ENCODE measurements around the gene XPA. TPM values are rescaled to one million over a fixed set of nuclear protein-coding genes. Genes with fewer than 3 reads are reported as not detected.

Gene XPA
- total and polyA plus RNA-seq, 2 of the 13 experiments (the other 11 are each of a cell fraction or from before 2014, with no cell fraction given), result 2.3 to 15.2 TPM

- ChIA-PET CTCF (ENCODE audit: low intra/inter-chr PET ratio, low total read pairs) (no interaction called here), POLR2A (no interaction called here)
- DNase-seq (ENCODE audit: low spot score) (no peak), FAIRE-seq (no peak), ATAC-seq (no peak)
- Histone ChIP-seq H2AFZ (ENCODE audit: low read length) (no peak overlapping the region), H3K27me3 (ENCODE audit: control insufficient read depth in 1 of 2, insufficient read depth in 2 of 2, low read length in 2 of 2) (no peaks in the 10 kb centered on the region), H4K20me1 (ENCODE audit: insufficient read depth, low read length) (no peaks in the 10 kb centered on the region), H3K4me1 (ENCODE audit: insufficient read depth, low read length) (peaks cover 8% of the 10 kb centered on the region), H3K9me3 (ENCODE audit: low read length) (no peaks in the 10 kb centered on the region), H3K79me2 (ENCODE audit: insufficient read depth, low read length) (no peaks in the 10 kb centered on the region), H3K4me2 (ENCODE audit: low read depth, low read length) (no peak overlapping the region), H3K4me3 (replicated peaks in 1 of 3; ENCODE audit: insufficient read depth in 1 of 3, low read depth in 2 of 3, low read length in 3 of 3) (no peak overlapping the region), H3K27ac (ENCODE audit: extremely low read length, insufficient read depth, low read length) (no peak overlapping the region), H3K9ac (ENCODE audit: insufficient read depth, low read depth, low read length) (no peak overlapping the region), H3K36me3 (replicated peaks in 1 of 2; ENCODE audit: control insufficient read depth in 1 of 2, insufficient read depth in 2 of 2, low read length in 2 of 2) (peaks cover 17 to 71% of the 10 kb centered on the region in 2 experiments)
- in situ Hi-C loops (cut with HindIII; ENCODE audit: extremely low pct_ligation_motif_present, low pct_unique_long_range_greater_than_20kb), result no loop called here
- TF ChIP-seq, protein P1, sequence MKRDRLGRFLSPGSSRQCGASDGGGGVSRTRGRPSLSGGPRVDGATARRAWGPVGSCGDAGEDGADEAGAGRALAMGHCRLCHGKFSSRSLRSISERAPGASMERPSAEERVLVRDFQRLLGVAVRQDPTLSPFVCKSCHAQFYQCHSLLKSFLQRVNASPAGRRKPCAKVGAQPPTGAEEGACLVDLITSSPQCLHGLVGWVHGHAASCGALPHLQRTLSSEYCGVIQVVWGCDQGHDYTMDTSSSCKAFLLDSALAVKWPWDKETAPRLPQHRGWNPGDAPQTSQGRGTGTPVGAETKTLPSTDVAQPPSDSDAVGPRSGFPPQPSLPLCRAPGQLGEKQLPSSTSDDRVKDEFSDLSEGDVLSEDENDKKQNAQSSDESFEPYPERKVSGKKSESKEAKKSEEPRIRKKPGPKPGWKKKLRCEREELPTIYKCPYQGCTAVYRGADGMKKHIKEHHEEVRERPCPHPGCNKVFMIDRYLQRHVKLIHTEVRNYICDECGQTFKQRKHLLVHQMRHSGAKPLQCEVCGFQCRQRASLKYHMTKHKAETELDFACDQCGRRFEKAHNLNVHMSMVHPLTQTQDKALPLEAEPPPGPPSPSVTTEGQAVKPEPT (CRISPR knock-in tag; IDR thresholded peaks at IDR 0.05; ENCODE audit: low read depth), result no peak
- TF ChIP-seq, protein P2, sequence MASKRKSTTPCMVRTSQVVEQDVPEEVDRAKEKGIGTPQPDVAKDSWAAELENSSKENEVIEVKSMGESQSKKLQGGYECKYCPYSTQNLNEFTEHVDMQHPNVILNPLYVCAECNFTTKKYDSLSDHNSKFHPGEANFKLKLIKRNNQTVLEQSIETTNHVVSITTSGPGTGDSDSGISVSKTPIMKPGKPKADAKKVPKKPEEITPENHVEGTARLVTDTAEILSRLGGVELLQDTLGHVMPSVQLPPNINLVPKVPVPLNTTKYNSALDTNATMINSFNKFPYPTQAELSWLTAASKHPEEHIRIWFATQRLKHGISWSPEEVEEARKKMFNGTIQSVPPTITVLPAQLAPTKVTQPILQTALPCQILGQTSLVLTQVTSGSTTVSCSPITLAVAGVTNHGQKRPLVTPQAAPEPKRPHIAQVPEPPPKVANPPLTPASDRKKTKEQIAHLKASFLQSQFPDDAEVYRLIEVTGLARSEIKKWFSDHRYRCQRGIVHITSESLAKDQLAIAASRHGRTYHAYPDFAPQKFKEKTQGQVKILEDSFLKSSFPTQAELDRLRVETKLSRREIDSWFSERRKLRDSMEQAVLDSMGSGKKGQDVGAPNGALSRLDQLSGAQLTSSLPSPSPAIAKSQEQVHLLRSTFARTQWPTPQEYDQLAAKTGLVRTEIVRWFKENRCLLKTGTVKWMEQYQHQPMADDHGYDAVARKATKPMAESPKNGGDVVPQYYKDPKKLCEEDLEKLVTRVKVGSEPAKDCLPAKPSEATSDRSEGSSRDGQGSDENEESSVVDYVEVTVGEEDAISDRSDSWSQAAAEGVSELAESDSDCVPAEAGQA (IDR thresholded peaks at IDR 0.05; ENCODE audit: low read depth), result no peak
- TF ChIP-seq, protein P2 (CRISPR knock-in tag; IDR thresholded peaks at IDR 0.05; ENCODE audit: borderline replicate concordance), result no peak
- no peak for TF ChIP-seq ZFP90 (CRISPR knock-in tag; IDR thresholded peaks at IDR 0.05; ENCODE audit: borderline replicate concordance)
- no peak for TF ChIP-seq ZBTB7A (CRISPR knock-in tag; IDR thresholded peaks at IDR 0.05)
- TF ChIP-seq ZBTB3 (CRISPR knock-in tag; IDR thresholded peaks at IDR 0.05; ENCODE audit: borderline replicate concordance, low read depth), result no peak
- TF ChIP-seq ZBTB38 (CRISPR knock-in tag; IDR thresholded peaks at IDR 0.05), result no peak
- no peak for TF ChIP-seq AHR (CRISPR knock-in tag; IDR thresholded peaks at IDR 0.05)
- no peak for TF ChIP-seq HOXA9 (CRISPR knock-in tag; IDR thresholded peaks at IDR 0.05; ENCODE audit: borderline replicate concordance)
- no peak for TF ChIP-seq ZNF672 (CRISPR knock-in tag; IDR thresholded peaks at IDR 0.05)
- TF ChIP-seq, protein P3, sequence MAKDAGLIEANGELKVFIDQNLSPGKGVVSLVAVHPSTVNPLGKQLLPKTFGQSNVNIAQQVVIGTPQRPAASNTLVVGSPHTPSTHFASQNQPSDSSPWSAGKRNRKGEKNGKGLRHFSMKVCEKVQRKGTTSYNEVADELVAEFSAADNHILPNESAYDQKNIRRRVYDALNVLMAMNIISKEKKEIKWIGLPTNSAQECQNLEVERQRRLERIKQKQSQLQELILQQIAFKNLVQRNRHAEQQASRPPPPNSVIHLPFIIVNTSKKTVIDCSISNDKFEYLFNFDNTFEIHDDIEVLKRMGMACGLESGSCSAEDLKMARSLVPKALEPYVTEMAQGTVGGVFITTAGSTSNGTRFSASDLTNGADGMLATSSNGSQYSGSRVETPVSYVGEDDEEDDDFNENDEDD (CRISPR knock-in tag; IDR thresholded peaks at IDR 0.05; ENCODE audit: borderline replicate concordance), result no peak
- no peak for TF ChIP-seq MLLT10 (CRISPR knock-in tag; IDR thresholded peaks at IDR 0.05)
- intact Hi-C loops (cut with micrococcal nuclease; ENCODE audit: unreplicated experiment), result no loop called here
- no TSS peak for BruUV-seq (replicated peaks)
- 95% methylated on average over 3 of the region's 3 CpGs for WGBS (ENCODE audit: low lambda C conversion rate)
Measured at GRCh38 chr9:97673922-97674321, 23.2 kb downstream of the XPA start.

Measured in HepG2 (cell line).